Measurements from ENCODE around the gene GCM1.

Gene GCM1

DNA sequence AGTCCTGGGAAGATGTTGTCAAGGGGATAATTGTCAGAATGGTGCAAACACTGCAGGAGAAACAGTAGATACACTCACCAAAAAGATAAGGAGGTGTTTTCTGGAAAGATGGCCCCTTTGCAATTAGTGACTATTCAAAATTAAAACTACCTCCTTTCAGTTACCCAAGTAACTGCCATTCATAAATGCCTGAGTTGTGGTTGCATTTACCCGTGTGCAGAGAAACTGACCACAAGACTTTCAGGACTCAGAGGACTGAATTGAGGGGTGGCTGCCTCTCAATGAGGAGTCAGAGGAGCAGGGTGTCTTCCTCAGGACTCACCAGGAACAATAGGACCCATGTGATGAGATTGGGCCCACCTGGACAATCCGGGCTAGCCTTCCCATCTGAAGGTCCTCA is 39.0 kb downstream of the GCM1 start:
- Histone ChIP-seq H3K27ac (ENCODE audit: low read length) (no peak overlapping the region), H3K9me3 (ENCODE audit: control insufficient read depth, insufficient read depth, low read length) (no peaks in the 10 kb centered on the region), H3K4me1 (ENCODE audit: control insufficient read depth, insufficient read depth, low read length) (no peaks in the 10 kb centered on the region), H3K27me3 (ENCODE audit: control insufficient read depth, insufficient read depth, low read length) (no peaks in the 10 kb centered on the region), H3K4me3 (ENCODE audit: low read length) (no peak overlapping the region), H3K36me3 (ENCODE audit: control insufficient read depth, insufficient read depth, low read length) (no peaks in the 10 kb centered on the region)
- no peak for DNase-seq (ENCODE audit: low read depth, low spot score)
- WGBS (ENCODE audit: insufficient coverage, insufficient read length): no CpG with 5 or more reads among the region's 2 CpGs

DNA sequence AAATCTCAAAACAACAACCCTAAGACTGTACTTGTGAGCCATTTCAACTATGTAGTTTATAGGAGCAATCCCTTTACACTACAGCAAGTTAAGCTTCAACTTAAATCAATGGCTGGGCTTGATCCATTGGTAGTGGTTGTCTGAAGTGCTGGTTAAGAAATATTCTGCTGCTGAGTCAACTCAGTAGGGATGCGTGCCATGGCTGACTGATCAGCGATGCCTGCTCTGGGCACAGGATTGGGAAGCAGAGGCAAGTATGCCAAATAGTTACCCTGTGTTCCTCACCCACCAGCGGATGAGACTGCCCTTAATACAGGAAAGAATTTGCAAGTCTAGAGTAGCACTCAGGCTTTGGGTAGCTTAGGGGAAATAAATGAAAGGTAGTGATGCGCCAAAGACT is 41.5 kb downstream of the GCM1 start:
- no CpG with 5 or more reads among the region's 4 CpGs for WGBS (ENCODE audit: insufficient coverage, insufficient read length)
- no peak overlapping the region for H3K4me3 ChIP-seq (ENCODE audit: low read length)
- no peaks in the 10 kb centered on the region for H3K4me1 ChIP-seq (ENCODE audit: control insufficient read depth, insufficient read depth, low read length)

DNA sequence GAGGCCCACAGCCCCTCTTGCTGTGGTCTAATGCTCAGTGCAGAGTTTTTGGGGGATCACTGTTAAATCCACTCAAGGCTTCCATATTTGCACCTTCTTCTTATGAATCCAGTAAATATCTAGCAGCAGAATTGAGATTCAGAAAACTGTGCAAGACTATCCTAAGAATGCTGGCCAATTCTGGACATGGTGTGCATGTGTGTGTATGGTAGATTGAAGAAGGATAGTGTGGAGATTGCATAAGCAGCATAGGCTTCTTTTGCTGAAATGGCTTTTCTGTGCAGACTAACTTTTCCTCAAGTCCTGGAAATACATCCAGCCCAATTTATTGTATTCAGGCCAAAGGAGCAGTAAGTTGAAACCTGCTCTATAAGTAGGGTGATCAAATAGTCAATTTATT is 43.7 kb downstream of the GCM1 start:
- Histone ChIP-seq H3K36me3 (ENCODE audit: control insufficient read depth, insufficient read depth, low read length) (peaks cover 3% of the 10 kb centered on the region; the same call in 1 of the 2 replicates), H3K9me3 (ENCODE audit: control insufficient read depth, insufficient read depth, low read length) (no peaks in the 10 kb centered on the region), H3K27ac (ENCODE audit: low read length) (no peak overlapping the region), H3K27me3 (ENCODE audit: control insufficient read depth, insufficient read depth, low read length) (no peaks in the 10 kb centered on the region), H3K4me3 (ENCODE audit: low read length) (no peak overlapping the region), H3K4me1 (ENCODE audit: control insufficient read depth, insufficient read depth, low read length) (no peaks in the 10 kb centered on the region)
- DNase-seq (ENCODE audit: low read depth, low spot score): no peak

More for the DNA sequence above, 41.5 kb downstream of the GCM1 start:
- DNase-seq (ENCODE audit: low read depth, low spot score): no peak
- Histone ChIP-seq H3K27ac (ENCODE audit: low read length) (no peak overlapping the region), H3K36me3 (ENCODE audit: control insufficient read depth, insufficient read depth, low read length) (no peaks in the 10 kb centered on the region), H3K27me3 (ENCODE audit: control insufficient read depth, insufficient read depth, low read length) (no peaks in the 10 kb centered on the region), H3K9me3 (ENCODE audit: control insufficient read depth, insufficient read depth, low read length) (no peaks in the 10 kb centered on the region)

DNA sequence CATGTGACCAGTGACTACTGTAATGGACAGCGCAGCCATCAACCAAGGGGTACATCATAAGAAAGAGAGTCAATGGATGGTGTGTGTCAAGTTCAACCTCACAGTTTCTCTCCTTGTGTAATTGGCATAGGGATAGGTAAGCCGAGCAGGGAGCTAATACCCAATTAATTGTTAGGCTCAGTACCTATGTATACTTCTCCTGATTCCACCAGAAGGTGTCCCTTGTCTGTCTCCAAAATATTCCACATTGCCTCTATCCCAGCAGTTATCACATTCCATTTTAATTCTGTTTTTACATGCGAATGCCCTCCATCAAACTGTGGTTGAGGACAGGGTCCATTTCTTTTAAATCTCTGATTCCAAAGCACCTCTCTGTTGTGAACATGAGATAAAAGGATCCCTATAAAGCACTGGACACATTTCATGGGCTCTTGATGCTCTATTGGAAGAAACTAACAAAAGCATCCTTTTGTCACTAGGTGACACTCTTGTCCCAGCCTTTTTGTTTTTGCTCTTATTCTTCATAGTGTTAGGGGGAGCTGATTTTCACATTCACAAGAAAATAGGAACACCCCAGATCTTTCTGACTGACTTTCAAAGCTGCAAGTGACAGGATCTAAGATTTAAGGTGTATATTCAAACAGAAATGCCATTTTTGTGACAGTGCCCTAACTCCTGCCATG is 44.5 kb downstream of the GCM1 start:
- H3K4me1 ChIP-seq (ENCODE audit: control insufficient read depth, insufficient read depth, low read length): no peaks in the 10 kb centered on the region
- H3K27me3 ChIP-seq (ENCODE audit: control insufficient read depth, insufficient read depth, low read length): no peaks in the 10 kb centered on the region
- DNase-seq (ENCODE audit: low read depth, low spot score): no peak
- no peaks in the 10 kb centered on the region for H3K9me3 ChIP-seq (ENCODE audit: control insufficient read depth, insufficient read depth, low read length)
- no peak overlapping the region for H3K27ac ChIP-seq (ENCODE audit: low read length)
- WGBS (ENCODE audit: insufficient coverage, insufficient read length): no CpG with 5 or more reads among the region's 3 CpGs
- H3K4me3 ChIP-seq (ENCODE audit: low read length): no peak overlapping the region
- H3K36me3 ChIP-seq (ENCODE audit: control insufficient read depth, insufficient read depth, low read length): peaks cover 3% of the 10 kb centered on the region; the same call in 1 of the 2 replicates

DNA sequence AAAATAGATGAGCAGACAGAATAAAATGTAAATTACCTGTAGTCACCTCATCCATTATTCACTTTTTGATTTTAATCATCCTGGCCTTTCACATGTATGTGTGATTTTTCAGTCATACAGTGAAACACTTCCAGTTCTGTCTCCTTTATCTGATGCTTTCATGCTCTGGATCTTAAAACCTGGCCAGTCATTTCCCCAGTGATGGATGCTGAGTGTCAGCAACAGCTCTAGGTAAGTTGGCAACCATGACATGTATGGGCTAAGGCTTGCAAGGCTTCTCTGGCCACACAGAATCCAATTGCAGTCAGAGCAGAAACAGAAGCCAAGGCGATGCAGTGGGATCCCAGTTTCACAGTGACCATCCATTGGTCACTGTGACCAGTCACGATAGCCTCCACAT is 47.6 kb downstream of the GCM1 start:
- no peak for DNase-seq (ENCODE audit: low read depth, low spot score)
- Histone ChIP-seq H3K4me1 (ENCODE audit: control insufficient read depth, insufficient read depth, low read length) (no peaks in the 10 kb centered on the region), H3K27me3 (ENCODE audit: control insufficient read depth, insufficient read depth, low read length) (no peaks in the 10 kb centered on the region), H3K36me3 (ENCODE audit: control insufficient read depth, insufficient read depth, low read length) (peaks cover 3% of the 10 kb centered on the region; the same call in 1 of the 2 replicates), H3K9me3 (ENCODE audit: control insufficient read depth, insufficient read depth, low read length) (no peaks in the 10 kb centered on the region), H3K4me3 (ENCODE audit: low read length) (no peak overlapping the region), H3K27ac (ENCODE audit: low read length) (no peak overlapping the region)
- no CpG with 5 or more reads among the region's 2 CpGs for WGBS (ENCODE audit: insufficient coverage, insufficient read length)

DNA sequence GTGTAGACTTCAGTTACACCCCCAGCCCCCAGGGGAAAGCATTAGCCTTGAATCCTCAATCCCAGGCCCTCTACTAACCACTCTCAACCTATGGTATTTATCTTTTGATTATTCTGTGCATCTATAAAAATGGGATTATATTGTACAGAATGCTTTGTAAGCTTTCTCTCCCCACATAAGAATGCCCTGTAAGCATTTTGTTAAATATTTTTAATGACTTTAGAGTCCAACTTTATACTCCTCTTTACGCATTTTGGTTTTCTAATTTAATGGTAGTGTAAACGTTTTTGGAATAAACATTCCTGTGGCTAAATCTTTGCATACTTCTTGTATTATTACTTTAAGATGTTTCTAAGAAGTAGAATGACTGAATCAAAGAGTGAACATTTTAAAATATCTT is 48.1 kb downstream of the GCM1 start:
- H3K27ac ChIP-seq (ENCODE audit: low read length): no peak overlapping the region
- H3K4me1 ChIP-seq (ENCODE audit: control insufficient read depth, insufficient read depth, low read length): no peaks in the 10 kb centered on the region
- peaks cover 3% of the 10 kb centered on the region; the same call in 1 of the 2 replicates for H3K36me3 ChIP-seq (ENCODE audit: control insufficient read depth, insufficient read depth, low read length)
- H3K9me3 ChIP-seq (ENCODE audit: control insufficient read depth, insufficient read depth, low read length): no peaks in the 10 kb centered on the region
- no peak overlapping the region for H3K4me3 ChIP-seq (ENCODE audit: low read length)
- no peak for DNase-seq (ENCODE audit: low read depth, low spot score)
- no peaks in the 10 kb centered on the region for H3K27me3 ChIP-seq (ENCODE audit: control insufficient read depth, insufficient read depth, low read length)
- WGBS (ENCODE audit: insufficient coverage, insufficient read length): no CpG with 5 or more reads among the region's 2 CpGs

DNA sequence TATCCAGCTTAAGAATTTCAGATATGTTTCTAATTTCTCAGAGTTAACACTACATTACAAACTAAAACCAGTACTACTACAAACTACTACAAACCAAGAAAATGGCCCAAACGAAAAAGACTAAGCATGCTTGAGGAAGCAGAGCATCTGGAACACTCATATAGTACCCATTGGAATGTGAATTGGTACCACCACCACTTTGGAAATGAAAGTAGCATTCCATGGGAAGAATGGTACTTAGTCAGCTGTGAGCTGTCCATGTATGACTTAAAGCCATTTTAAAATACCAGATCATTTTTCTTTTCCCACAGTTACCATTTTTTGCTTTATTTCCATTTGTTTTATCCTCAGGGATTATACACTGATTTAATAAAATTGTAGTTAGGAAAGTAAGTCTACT is 52.9 kb downstream of the GCM1 start:
- Histone ChIP-seq H3K36me3 (ENCODE audit: control insufficient read depth, insufficient read depth, low read length) (peaks cover 4% of the 10 kb centered on the region; the same call in 1 of the 2 replicates), H3K9me3 (ENCODE audit: control insufficient read depth, insufficient read depth, low read length) (no peaks in the 10 kb centered on the region)
- no CpG with 5 or more reads among the region's 1 CpG for WGBS (ENCODE audit: insufficient coverage, insufficient read length)

DNA sequence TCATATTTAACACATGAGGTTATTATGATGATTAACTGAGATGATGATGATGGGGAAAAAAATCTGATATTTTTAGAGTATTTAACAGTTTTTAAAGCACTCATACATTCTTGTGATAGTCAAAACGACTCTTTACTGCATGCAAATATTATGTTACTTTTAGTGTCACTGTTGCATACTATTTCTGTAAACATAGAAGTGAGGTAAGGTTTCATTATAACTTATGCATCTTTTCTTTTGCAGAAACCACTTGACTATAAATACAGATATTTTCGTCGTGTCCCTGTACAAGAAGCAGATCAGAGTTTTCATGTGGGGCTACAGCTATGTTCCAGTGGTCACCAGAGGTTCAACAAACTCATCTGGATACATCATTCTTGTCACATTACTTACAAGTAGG is 53.4 kb downstream of the GCM1 start:
- peaks cover 4% of the 10 kb centered on the region; the same call in 1 of the 2 replicates for H3K36me3 ChIP-seq (ENCODE audit: control insufficient read depth, insufficient read depth, low read length)

More for the DNA sequence above, 52.9 kb downstream of the GCM1 start:
- H3K27me3 ChIP-seq (ENCODE audit: control insufficient read depth, insufficient read depth, low read length): no peaks in the 10 kb centered on the region
- no peak overlapping the region for H3K4me3 ChIP-seq (ENCODE audit: low read length)
- no peaks in the 10 kb centered on the region for H3K4me1 ChIP-seq (ENCODE audit: control insufficient read depth, insufficient read depth, low read length)
- H3K27ac ChIP-seq (ENCODE audit: low read length): no peak overlapping the region
- DNase-seq (ENCODE audit: low read depth, low spot score): no peak

DNA sequence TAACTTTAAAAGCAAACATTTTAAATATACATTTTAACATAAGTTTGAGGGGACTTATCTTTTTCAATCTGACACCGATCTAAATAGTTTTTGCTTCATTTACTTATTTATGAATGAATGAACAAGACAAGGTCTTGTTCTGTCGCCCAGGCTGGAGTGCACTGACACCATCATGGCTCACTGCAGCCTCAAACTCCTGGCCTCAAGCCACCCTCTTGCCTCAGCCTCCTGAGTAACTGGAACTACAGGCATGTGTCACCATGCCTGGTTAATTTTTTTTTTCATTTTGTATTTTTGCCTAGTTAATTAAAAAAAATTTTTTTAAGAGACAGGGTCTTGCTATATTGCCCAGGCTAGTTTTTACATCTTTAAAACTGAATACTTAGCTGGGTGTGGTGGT is 58.1 kb downstream of the GCM1 start:
- Histone ChIP-seq H3K4me3 (ENCODE audit: low read length) (no peak overlapping the region), H3K27ac (ENCODE audit: low read length) (no peak overlapping the region), H3K27me3 (ENCODE audit: control insufficient read depth, insufficient read depth, low read length) (no peaks in the 10 kb centered on the region), H3K36me3 (ENCODE audit: control insufficient read depth, insufficient read depth, low read length) (peaks cover 4% of the 10 kb centered on the region; the same call in 1 of the 2 replicates), H3K4me1 (ENCODE audit: control insufficient read depth, insufficient read depth, low read length) (no peaks in the 10 kb centered on the region), H3K9me3 (ENCODE audit: control insufficient read depth, insufficient read depth, low read length) (no peaks in the 10 kb centered on the region)
- WGBS (ENCODE audit: insufficient coverage, insufficient read length): no CpG with 5 or more reads among the region's 2 CpGs
- no peak for DNase-seq (ENCODE audit: low read depth, low spot score)

More for the DNA sequence above, 53.4 kb downstream of the GCM1 start:
- Histone ChIP-seq H3K27ac (ENCODE audit: low read length) (no peak overlapping the region), H3K27me3 (ENCODE audit: control insufficient read depth, insufficient read depth, low read length) (no peaks in the 10 kb centered on the region), H3K9me3 (ENCODE audit: control insufficient read depth, insufficient read depth, low read length) (no peaks in the 10 kb centered on the region), H3K4me1 (ENCODE audit: control insufficient read depth, insufficient read depth, low read length) (no peaks in the 10 kb centered on the region), H3K4me3 (ENCODE audit: low read length) (no peak overlapping the region)
- no peak for DNase-seq (ENCODE audit: low read depth, low spot score)
- WGBS (ENCODE audit: insufficient coverage, insufficient read length): no CpG with 5 or more reads among the region's 3 CpGs

DNA sequence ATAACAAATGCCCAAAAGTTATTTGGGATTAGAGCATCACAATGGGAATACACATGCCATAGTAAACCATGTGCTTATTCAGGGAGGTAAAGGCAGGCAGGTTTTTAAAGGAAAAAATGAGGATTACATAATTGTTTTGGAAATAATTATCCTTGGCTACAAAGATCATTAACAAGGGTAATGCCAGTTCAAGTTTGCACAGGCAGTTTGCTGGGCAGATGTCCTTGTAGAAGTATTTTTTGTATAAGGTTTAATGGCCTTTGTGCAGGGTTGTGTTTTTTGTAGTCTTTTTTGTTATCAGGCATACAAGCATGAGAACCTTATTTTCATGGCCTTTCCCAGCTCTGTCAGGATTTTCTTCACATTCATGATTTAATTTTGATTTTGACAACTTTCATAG is 58.7 kb downstream of the GCM1 start:
- Histone ChIP-seq H3K4me3 (ENCODE audit: low read length) (no peak overlapping the region), H3K36me3 (ENCODE audit: control insufficient read depth, insufficient read depth, low read length) (peaks cover 4% of the 10 kb centered on the region; the same call in 1 of the 2 replicates), H3K27me3 (ENCODE audit: control insufficient read depth, insufficient read depth, low read length) (no peaks in the 10 kb centered on the region), H3K27ac (ENCODE audit: low read length) (no peak overlapping the region), H3K9me3 (ENCODE audit: control insufficient read depth, insufficient read depth, low read length) (no peaks in the 10 kb centered on the region), H3K4me1 (ENCODE audit: control insufficient read depth, insufficient read depth, low read length) (no peaks in the 10 kb centered on the region)
- no peak for DNase-seq (ENCODE audit: low read depth, low spot score)

DNA sequence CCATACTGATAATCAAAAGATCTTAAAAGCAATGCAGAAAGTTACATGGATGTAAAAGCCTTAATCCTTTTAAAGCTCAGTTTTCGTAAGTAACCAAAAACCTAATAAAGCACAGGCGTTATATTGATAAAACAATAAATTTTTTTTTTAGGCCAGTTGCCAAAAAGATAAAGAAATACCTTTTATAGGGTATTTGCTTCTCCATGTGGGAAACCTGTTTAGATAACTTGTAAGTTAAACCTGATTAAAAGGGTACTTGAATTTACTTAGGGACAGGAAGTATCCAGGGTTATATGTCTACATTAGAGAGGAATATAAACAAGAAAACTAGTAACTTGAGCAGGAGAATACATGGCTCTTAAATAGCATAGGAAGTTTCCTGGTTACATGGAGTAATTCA is 62.3 kb downstream of the GCM1 start:
- no peaks in the 10 kb centered on the region for H3K27me3 ChIP-seq (ENCODE audit: control insufficient read depth, insufficient read depth, low read length)
- no peaks in the 10 kb centered on the region for H3K4me1 ChIP-seq (ENCODE audit: control insufficient read depth, insufficient read depth, low read length)
- no peak overlapping the region for H3K4me3 ChIP-seq (ENCODE audit: low read length)
- DNase-seq (ENCODE audit: low read depth, low spot score): no peak
- H3K9me3 ChIP-seq (ENCODE audit: control insufficient read depth, insufficient read depth, low read length): no peaks in the 10 kb centered on the region
- no peak overlapping the region for H3K27ac ChIP-seq (ENCODE audit: low read length)
- H3K36me3 ChIP-seq (ENCODE audit: control insufficient read depth, insufficient read depth, low read length): peaks cover 5% of the 10 kb centered on the region; the same call in 1 of the 2 replicates
- WGBS (ENCODE audit: insufficient coverage, insufficient read length): no CpG with 5 or more reads among the region's 2 CpGs
